Osteoblast (primary cell): ENCODE measurements around the gene ITGB5. TPM values are rescaled to one million over a fixed set of nuclear protein-coding genes. Genes with fewer than 3 reads are reported as not detected.
"Not testable (repeated sequence)": the region's sequence is repeated elsewhere in the genome, so short reads cannot be mapped to it uniquely, and the experiment has no call there.

ENCODE experiments used
- DNase-seq: peaks from one replicate; pipeline ENCODE4 v3.0.0; 2011; ENCODE audit warnings: low spot score, mixed read lengths; ENCODE audit not compliant: insufficient read length; ENCODE audit errors: missing footprints
- H2AFZ ChIP-seq: 2 replicates; pipeline ENCODE4 v1.6.0; 2011; ENCODE audit warnings: mild to moderate bottlenecking, low read length
- H3K27ac ChIP-seq: 2 replicates; pipeline ENCODE4 v1.5.1; 2011; ENCODE audit warnings: mild to moderate bottlenecking, low read depth, low read length, moderate library complexity
- H3K27me3 ChIP-seq: 2 replicates; pipeline ENCODE4 v1.6.0; 2012; ENCODE audit warnings: mild to moderate bottlenecking, control low read depth, inconsistent platforms, low read length, moderate library complexity; ENCODE audit not compliant: insufficient read depth
- H3K36me3 ChIP-seq: 2 replicates; pipeline ENCODE4 v1.5.1; 2011; ENCODE audit warnings: mild to moderate bottlenecking, low read length, control low read depth, moderate library complexity; ENCODE audit not compliant: insufficient read depth
- H3K4me1 ChIP-seq: 2 replicates; pipeline ENCODE4 v1.5.1; 2011; ENCODE audit warnings: mild to moderate bottlenecking, low read length, control low read depth, moderate library complexity; ENCODE audit not compliant: insufficient read depth
- H3K4me2 ChIP-seq: 2 replicates; pipeline ENCODE4 v1.6.0; 2011; ENCODE audit warnings: mild to moderate bottlenecking, low read length; ENCODE audit not compliant: insufficient read depth
- H3K4me3 ChIP-seq: fragments of 200-600 bp; sonication (generic); 3 replicates; pipeline ENCODE4 v1.5.1; 2012; ENCODE audit warnings: mild to moderate bottlenecking, low read length, inconsistent platforms; ENCODE audit not compliant: insufficient read depth
- H3K79me2 ChIP-seq: 2 replicates; pipeline ENCODE4 v1.6.0; 2012; ENCODE audit warnings: mild to moderate bottlenecking, low read length, control low read depth, inconsistent platforms; ENCODE audit not compliant: insufficient read depth
- H3K9me3 ChIP-seq: 2 replicates; pipeline ENCODE4 v1.5.1; 2011; ENCODE audit warnings: low read depth, low read length, control low read depth
- H4K20me1 ChIP-seq: 2 replicates; pipeline ENCODE4 v1.6.0; 2012; ENCODE audit warnings: mild to moderate bottlenecking, low read length, control low read depth; ENCODE audit not compliant: insufficient read depth
- total RNA-seq: library from RNA; depleted of rRNA; stranded (reverse); fragments of >200 nt; gene quantifications from 2 replicates; pipeline ENCODE4 v1.2.3, GENCODE V29; 2012
- TF ChIP-seq, protein P1 (sequence below): IDR thresholded peaks from 2 replicates; pipeline ENCODE4 v1.5.1; 2011; ENCODE audit warnings: mild to moderate bottlenecking, low read depth, low read length, moderate library complexity; ENCODE audit errors: extremely low read depth

ITGB5 gene
- total RNA-seq, 1 donor: 433 TPM

DNA sequence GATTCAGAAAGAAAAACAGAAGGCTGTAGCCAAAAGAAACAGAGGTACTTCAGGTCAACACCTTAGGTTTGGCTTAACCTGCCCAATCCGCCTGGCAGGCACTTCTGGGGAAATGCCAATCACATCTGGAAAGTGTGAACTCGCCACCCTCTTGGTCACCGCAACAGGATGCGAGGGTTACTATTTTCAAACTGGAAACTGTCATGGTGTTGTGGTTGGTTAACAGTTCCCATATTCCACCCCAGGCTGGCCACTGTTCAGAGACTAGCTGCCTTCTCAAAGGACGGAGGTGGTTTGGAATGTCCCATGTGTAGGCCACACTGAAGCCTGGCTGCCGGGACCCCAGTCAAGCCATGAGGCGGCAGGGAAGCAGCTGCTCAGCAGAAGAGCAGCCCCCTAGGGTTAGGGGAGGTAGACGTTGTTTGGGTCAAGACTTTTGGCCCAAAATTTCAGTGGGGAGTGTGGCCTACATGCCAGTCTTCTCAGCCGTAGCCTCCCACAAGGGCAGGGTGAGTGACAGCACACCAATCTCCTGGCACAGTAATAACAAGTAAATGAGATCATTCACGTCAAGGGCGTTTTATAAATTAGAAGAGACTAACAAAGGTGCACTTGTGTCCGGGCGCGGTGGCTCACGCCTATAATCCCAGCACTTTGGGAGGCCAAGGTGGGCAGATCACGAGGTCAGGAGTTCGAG, 102.3 kb downstream of the ITGB5 start:
- Histone ChIP-seq H3K36me3 (no peaks in the 10 kb centered on the region), H3K9me3 (no peaks in the 10 kb centered on the region), H3K27me3 (no peaks in the 10 kb centered on the region), H3K4me1 (peaks cover 49% of the 10 kb centered on the region), H3K4me2 (no peak overlapping the region), H4K20me1 (no peaks in the 10 kb centered on the region), H3K4me3 (no peak overlapping the region), H3K27ac (peak overlapping the region; percentile 42), H3K79me2 (peaks cover 67% of the 10 kb centered on the region), H2AFZ (no peak overlapping the region)
- DNase-seq: no peak
- TF ChIP-seq, protein P1, sequence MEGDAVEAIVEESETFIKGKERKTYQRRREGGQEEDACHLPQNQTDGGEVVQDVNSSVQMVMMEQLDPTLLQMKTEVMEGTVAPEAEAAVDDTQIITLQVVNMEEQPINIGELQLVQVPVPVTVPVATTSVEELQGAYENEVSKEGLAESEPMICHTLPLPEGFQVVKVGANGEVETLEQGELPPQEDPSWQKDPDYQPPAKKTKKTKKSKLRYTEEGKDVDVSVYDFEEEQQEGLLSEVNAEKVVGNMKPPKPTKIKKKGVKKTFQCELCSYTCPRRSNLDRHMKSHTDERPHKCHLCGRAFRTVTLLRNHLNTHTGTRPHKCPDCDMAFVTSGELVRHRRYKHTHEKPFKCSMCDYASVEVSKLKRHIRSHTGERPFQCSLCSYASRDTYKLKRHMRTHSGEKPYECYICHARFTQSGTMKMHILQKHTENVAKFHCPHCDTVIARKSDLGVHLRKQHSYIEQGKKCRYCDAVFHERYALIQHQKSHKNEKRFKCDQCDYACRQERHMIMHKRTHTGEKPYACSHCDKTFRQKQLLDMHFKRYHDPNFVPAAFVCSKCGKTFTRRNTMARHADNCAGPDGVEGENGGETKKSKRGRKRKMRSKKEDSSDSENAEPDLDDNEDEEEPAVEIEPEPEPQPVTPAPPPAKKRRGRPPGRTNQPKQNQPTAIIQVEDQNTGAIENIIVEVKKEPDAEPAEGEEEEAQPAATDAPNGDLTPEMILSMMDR: no peak

DNA sequence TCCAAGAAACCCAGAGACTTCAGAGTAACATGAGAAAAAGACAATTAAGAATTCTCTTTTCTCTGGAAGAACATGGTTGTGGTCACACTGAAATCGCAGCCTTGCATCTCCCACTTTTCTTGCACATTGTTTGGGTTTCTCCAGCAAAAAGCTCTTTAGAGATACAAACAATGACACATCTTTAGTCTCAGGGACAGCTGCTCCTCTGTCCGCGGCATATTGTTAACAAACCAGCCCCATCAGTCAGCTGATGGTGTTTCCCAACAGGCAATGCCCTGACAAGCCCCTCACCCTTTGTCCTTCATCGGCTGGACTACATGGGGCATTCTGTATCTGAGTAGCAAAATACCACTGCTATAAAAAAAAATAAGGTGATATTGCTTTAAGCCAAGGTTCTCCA, 103.5 kb downstream of the ITGB5 start:
- no peaks in the 10 kb centered on the region for H4K20me1 ChIP-seq
- H3K27ac ChIP-seq: peak overlapping the region; percentile 42
- H3K36me3 ChIP-seq: no peaks in the 10 kb centered on the region
- peaks cover 54% of the 10 kb centered on the region for H3K4me1 ChIP-seq
- TF ChIP-seq, protein P1: no peak
- H3K4me3 ChIP-seq: no peak overlapping the region
- H3K4me2 ChIP-seq: no peak overlapping the region
- H3K79me2 ChIP-seq: peaks cover 72% of the 10 kb centered on the region
- H2AFZ ChIP-seq: no peak overlapping the region
- H3K9me3 ChIP-seq: no peaks in the 10 kb centered on the region
- H3K27me3 ChIP-seq: no peaks in the 10 kb centered on the region
- DNase-seq: peak; percentile 83

DNA sequence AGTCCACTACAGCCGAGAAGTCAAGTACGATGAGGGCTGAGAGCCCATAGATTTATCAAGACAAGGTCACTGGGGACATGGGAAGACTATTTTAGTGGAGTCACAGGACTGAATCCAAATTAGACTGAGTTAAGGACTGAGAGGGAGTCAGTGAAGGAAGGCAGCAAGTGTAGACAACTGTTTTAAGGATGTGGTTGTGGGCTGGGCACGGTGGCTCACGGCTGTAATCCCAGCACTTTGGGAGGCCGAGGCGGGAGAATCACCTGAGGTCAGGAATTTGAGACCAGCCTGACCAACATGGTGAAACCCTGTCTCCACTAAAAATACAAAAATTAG, 104.8 kb downstream of the ITGB5 start:
- Histone ChIP-seq H3K4me1 (peaks cover 50% of the 10 kb centered on the region), H3K36me3 (peaks cover 12% of the 10 kb centered on the region), H3K79me2 (peaks cover 73% of the 10 kb centered on the region)
- not testable (repeated sequence) for H4K20me1 ChIP-seq, H3K27ac ChIP-seq, DNase-seq, H2AFZ ChIP-seq, H3K4me3 ChIP-seq, H3K9me3 ChIP-seq, H3K27me3 ChIP-seq, H3K4me2 ChIP-seq

DNA sequence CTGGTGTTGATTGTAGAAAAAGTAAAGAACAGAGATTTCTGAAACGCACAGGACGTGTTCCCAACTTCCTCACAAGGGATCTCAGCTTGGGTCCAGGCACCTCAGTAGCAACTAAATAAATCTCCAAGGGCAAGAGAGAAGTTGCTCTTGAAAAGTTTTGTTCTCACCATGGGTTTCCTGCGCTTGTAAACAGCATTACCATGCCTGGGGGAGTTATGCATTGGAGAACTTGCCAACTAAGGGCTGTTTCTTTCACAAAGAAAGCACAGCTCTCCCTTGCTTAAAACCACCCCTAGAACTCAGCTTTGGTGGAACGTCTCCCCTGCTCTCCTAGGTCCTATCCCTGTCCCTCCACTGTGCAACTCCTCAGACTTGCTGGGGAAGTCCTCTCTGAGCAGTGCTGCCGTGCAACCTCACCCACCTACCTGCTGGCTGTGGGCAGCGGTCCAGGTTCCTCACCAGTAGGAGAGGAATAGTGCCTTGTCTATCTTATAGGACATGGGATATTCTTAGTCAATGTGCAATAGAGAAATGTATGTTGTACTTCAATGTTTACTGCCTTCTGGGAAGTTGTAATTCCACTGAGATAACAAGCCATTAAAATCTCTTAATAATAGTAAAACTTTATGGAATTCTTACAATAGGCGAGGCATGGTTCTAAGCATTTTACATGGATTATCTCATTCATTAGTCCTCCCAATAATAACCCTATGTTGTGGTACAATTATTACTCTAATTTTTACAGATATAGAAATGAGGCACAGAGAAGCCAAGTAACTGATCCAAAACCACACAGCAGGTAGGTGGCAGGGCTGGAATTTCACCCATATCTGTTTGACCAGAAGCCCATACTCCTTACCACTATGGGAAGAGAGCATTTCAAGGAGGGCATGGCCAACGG, 105.4 kb downstream of the ITGB5 start:
- H2AFZ ChIP-seq: no peak overlapping the region
- peaks cover 43% of the 10 kb centered on the region for H3K4me1 ChIP-seq
- H3K4me2 ChIP-seq: peak overlapping the region; percentile 66
- no peaks in the 10 kb centered on the region for H3K27me3 ChIP-seq
- no peak overlapping the region for H3K4me3 ChIP-seq
- peaks cover 14% of the 10 kb centered on the region for H3K36me3 ChIP-seq
- TF ChIP-seq, protein P1: no peak
- peaks cover 73% of the 10 kb centered on the region for H3K79me2 ChIP-seq
- H3K27ac ChIP-seq: peak overlapping the region; percentile 89
- H3K9me3 ChIP-seq: no peaks in the 10 kb centered on the region
- H4K20me1 ChIP-seq: no peaks in the 10 kb centered on the region
- no peak for DNase-seq
